ENCODE measurements around the gene RRP15. TPM values are rescaled to one million over a fixed set of nuclear protein-coding genes. Genes with fewer than 3 reads are reported as not detected.

Gene RRP15, protein sequence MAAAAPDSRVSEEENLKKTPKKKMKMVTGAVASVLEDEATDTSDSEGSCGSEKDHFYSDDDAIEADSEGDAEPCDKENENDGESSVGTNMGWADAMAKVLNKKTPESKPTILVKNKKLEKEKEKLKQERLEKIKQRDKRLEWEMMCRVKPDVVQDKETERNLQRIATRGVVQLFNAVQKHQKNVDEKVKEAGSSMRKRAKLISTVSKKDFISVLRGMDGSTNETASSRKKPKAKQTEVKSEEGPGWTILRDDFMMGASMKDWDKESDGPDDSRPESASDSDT
- total RNA-seq, result 10 to 100 TPM in 3 of 6 donors, 1 to 10 TPM in 3; 1.0 to 16.9 (median 11.6) TPM

DNA sequence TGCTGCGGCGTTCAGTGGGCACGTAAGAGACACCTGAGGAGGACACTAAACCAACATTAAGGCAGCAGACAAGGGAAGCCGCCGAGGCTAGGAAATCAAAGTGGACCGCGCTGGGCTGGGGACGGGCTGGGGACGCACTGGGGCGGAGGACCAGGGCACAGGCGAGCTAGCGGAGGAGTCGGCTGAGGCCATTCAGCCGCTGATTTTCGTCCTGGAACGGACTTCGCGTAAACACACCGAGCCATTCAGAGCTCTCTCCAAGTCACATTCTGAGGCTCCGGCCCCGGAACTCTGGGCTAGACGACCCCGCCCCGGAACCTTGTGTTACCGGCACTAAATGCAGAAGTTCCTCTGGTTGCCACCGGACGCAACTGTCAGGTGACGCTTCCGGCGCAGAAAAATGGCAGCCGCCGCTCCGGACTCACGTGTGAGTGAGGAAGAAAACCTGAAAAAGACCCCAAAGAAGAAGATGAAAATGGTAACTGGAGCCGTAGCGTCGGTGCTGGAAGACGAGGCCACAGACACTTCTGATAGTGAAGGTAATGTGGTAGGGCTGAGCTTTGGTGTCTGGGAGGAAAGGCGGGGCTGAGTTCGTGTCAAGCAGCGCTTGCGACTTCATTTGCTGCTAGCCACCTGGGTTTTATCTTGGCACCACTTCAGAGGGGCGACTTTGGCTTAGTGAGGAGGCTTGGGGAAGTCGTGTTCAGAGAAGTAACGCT lies at the start of gene RRP15:
Gene RRP15, plus strand, starts transcription at position 377 of the 719 bp plus-strand sequence. Its CDS starts 24 bp downstream, at position 401.
- Histone ChIP-seq H3K27ac (peak within 1 kb of the TSS; percentile 68 to 91 (median 85)), H3K4me1 (peaks cover 13 to 23% (median 19%) of the 10 kb centered on the region in 4 donors), H3K36me3 (no peaks in the 10 kb centered on the region), H3K9me3 (no peaks in the 10 kb centered on the region), H3K27me3 (no peaks in the 10 kb centered on the region), H3K4me3 (peak within 1 kb of the TSS; percentile 59 to 88 (median 84))
- 0 to 1% methylated on average over 33 to 45 of the region's 45 CpGs for WGBS, 2 donors
- peak; percentile 97 to 99 for ATAC-seq (ENCODE audit: low FRiP score in 2 of 2)
- DNase-seq, result peak; percentile 88 to 90
- TF ChIP-seq CTCF (IDR thresholded peaks at IDR 0.05) (peak in 4 of 6 experiments; percentile 18 to 57 (median 39)), POLR2AphosphoS5 (IDR thresholded peaks at IDR 0.05) (peak; percentile 57 to 71), POLR2A (IDR thresholded peaks at IDR 0.05) (peak in 1 of 4 donors; percentile 71), EP300 (IDR thresholded peaks at IDR 0.05) (peak in 1 of 4 donors; percentile 52)

DNA sequence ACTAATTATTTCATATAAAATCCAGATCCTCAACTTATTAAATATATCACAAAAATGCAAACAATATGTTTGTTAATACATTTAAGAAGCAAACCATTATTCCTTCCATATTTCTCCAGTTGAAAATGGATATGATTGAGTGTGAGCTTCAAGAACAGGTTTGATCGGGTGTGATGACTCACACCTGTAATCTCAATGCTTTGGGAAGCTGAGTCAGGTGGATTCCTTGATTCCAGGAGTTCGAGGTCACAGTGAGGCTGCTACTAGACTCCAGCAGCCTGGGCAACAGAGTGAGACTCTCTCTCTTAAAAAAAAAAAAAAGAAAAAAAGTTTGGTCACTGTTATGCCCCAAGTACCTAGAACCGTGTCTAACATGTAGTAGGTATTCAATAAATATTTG lies 42.9 kb upstream of the RRP15 start:
- H3K4me1 ChIP-seq, result no peaks in the 10 kb centered on the region
- H3K4me3 ChIP-seq, result no peak overlapping the region
- WGBS, 2 donors, result 81 to 91% methylated on average over 3 of the region's 3 CpGs
- H3K36me3 ChIP-seq, result no peaks in the 10 kb centered on the region
- TF ChIP-seq CTCF (IDR thresholded peaks at IDR 0.05), result no peak
- TF ChIP-seq EP300 (IDR thresholded peaks at IDR 0.05), result no peak
- no peak for TF ChIP-seq POLR2AphosphoS5 (IDR thresholded peaks at IDR 0.05)
- no peak for TF ChIP-seq POLR2A (IDR thresholded peaks at IDR 0.05)
- no peaks in the 10 kb centered on the region for H3K27me3 ChIP-seq
- DNase-seq (no peak), ATAC-seq (ENCODE audit: low FRiP score in 2 of 2) (no peak)
- no peaks in the 10 kb centered on the region for H3K9me3 ChIP-seq
- H3K27ac ChIP-seq, result no peak overlapping the region

- Histone ChIP-seq H3K4me1 (no peaks in the 10 kb centered on the region), H3K9me3 (no peaks in the 10 kb centered on the region), H3K36me3 (no peaks in the 10 kb centered on the region), H3K27ac (no peak overlapping the region), H3K4me3 (no peak overlapping the region), H3K27me3 (no peaks in the 10 kb centered on the region)
- no peak for ATAC-seq (ENCODE audit: low FRiP score in 2 of 2)
- TF ChIP-seq POLR2AphosphoS5 (IDR thresholded peaks at IDR 0.05), result no peak
- no peak for TF ChIP-seq POLR2A (IDR thresholded peaks at IDR 0.05)
- TF ChIP-seq EP300 (IDR thresholded peaks at IDR 0.05), result no peak
- TF ChIP-seq CTCF (IDR thresholded peaks at IDR 0.05), result no peak
- DNase-seq, result no peak
Measured at GRCh38 chr1:218247339-218247738, 37.8 kb upstream of the RRP15 start.

DNA sequence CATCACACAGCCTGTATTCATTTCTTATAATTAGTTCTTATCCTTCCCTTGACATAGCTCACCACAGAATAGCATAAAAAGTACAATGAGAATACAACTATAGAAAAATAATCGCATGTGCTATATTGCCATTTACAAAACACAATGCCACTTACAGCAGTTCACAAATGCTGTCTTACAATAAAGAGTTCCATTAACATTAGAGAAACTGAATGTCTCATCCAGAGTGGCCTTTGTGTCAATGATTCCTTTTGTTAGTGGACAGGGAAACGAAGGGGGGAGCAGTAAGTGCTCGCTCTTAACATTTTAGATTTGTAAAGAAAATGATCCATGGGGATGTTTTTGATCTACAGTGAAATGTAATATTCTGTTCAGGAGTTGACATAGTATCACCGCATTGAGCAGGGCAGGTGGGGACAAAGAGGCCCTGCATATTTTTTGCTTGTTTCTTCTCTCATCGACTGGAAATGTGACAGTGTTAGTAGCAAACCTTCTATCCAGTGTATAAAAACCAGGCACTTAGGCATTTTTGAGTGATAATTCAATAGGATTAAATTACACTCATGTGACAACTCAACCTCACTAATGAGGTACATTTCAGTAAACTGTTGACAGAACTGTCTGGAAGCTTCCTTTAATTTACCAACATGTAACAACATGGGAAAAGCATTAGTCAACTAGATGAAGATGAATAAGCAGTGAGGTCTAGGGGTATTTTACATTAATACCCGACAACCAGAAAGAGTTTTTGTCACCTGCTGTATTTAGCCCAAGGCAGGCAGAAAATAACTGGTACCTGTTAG lies 35.6 kb upstream of the RRP15 start:
- TF ChIP-seq EP300 (IDR thresholded peaks at IDR 0.05) (no peak), POLR2A (IDR thresholded peaks at IDR 0.05) (no peak), POLR2AphosphoS5 (IDR thresholded peaks at IDR 0.05) (no peak), CTCF (IDR thresholded peaks at IDR 0.05) (no peak)
- 82 to 83% methylated on average over 6 of the region's 6 CpGs for WGBS, 2 donors
- H3K9me3 ChIP-seq, result no peaks in the 10 kb centered on the region
- H3K4me1 ChIP-seq, result no peaks in the 10 kb centered on the region
- ATAC-seq (ENCODE audit: low FRiP score in 2 of 2) (no peak), DNase-seq (no peak)
- no peak overlapping the region for H3K27ac ChIP-seq
- H3K4me3 ChIP-seq, result no peak overlapping the region
- H3K27me3 ChIP-seq, result no peaks in the 10 kb centered on the region
- H3K36me3 ChIP-seq, result no peaks in the 10 kb centered on the region
